IMR-90 (cell line): Measurements from ENCODE around the gene PLA2G1B. TPM values are rescaled to one million over a fixed set of nuclear protein-coding genes. Genes with fewer than 3 reads are reported as not detected.

Experiments used
- ATAC-seq: fragments of 200-7000 bp; cut with Tn5 transposase; 2 replicates; pipeline ENCODE4 v1.9.1; 2020; ENCODE audit warnings: low read depth, mild to moderate bottlenecking, moderate library complexity
- BruUV-seq: library from RNA; stranded (reverse); fragments of 400-500 nt; replicated peaks from 2 replicates; lab custom pipeline; 2021; lab: Mats Ljungman, UMichigan
- CTCF ChIA-PET: fragments of 300-600 bp; formaldehyde crosslinking; extraction: SDS; loops from one replicate; lab custom pipeline; 2021; ENCODE audit warnings: antibody characterized with exemption; lab: Yijun Ruan, JAX
- POLR2A ChIA-PET: fragments of 300-600 bp; sonication (Branson Sonifier 250); formaldehyde crosslinking; loops from one replicate; lab custom pipeline; 2022; ENCODE audit warnings: antibody characterized with exemption; ENCODE audit not compliant: unreplicated experiment; lab: Charles Lee
- DNase-seq: peaks from one replicate; pipeline ENCODE4 v3.0.0; 2013
- H2AFZ ChIP-seq: replicated peaks from 2 replicates; pipeline ENCODE3; 2013; ENCODE audit warnings: low read length, mild to moderate bottlenecking; ENCODE audit not compliant: poor library complexity
- H2AK5ac ChIP-seq: 2 replicates; pipeline ENCODE4 v1.6.1; 2013; ENCODE audit warnings: low read depth, low read length, inconsistent platforms
- H2AK9ac ChIP-seq: replicated peaks from 2 replicates; pipeline ENCODE3; 2013; ENCODE audit warnings: mild to moderate bottlenecking, low read depth, low read length, moderate library complexity; ENCODE audit not compliant: poor library complexity
- H2BK120ac ChIP-seq: 2 replicates; pipeline ENCODE4 v1.6.1; 2013; ENCODE audit warnings: low read depth, low read length, inconsistent platforms
- H2BK15ac ChIP-seq: 3 replicates; pipeline ENCODE4 v1.6.1; 2013; ENCODE audit warnings: low read depth, low read length, inconsistent platforms
- H2BK20ac ChIP-seq: 2 replicates; pipeline ENCODE4 v1.6.1; 2013; ENCODE audit warnings: low read depth, mild to moderate bottlenecking, inconsistent platforms, low read length, moderate library complexity
- H2BK5ac ChIP-seq: 2 replicates; pipeline ENCODE4 v1.6.1; 2013; ENCODE audit warnings: mild to moderate bottlenecking, low read depth, low read length, inconsistent platforms; ENCODE audit not compliant: poor library complexity, severe bottlenecking
- H3K14ac ChIP-seq: replicated peaks from 2 replicates; pipeline ENCODE4 v1.6.1; 2013; ENCODE audit warnings: low read depth, low read length, inconsistent platforms
- H3K18ac ChIP-seq: 2 replicates; pipeline ENCODE4 v1.6.1; 2013; ENCODE audit warnings: low read depth, low read length, control low read depth
- H3K23ac ChIP-seq: 2 replicates; pipeline ENCODE4 v1.6.1; 2013; ENCODE audit warnings: low read depth, low read length, inconsistent platforms
- H3K27ac ChIP-seq: 2 replicates; pipeline ENCODE4 v1.5.1; 2013; ENCODE audit warnings: mild to moderate bottlenecking, control low read depth, low read length; ENCODE audit not compliant: insufficient read depth
- H3K27me3 ChIP-seq: 2 replicates; pipeline ENCODE4 v1.6.1; 2013; ENCODE audit warnings: low read length; ENCODE audit not compliant: control insufficient read depth, insufficient read depth
- H3K36me3 ChIP-seq: 2 replicates; pipeline ENCODE4 v1.6.1; 2013; ENCODE audit warnings: low read length, mixed read lengths; ENCODE audit not compliant: control insufficient read depth, insufficient read depth
- H3K4ac ChIP-seq: 2 replicates; pipeline ENCODE4 v1.6.1; 2013; ENCODE audit warnings: low read depth, low read length, inconsistent platforms
- H3K4me1 ChIP-seq: 2 replicates; pipeline ENCODE4 v1.6.1; 2013; ENCODE audit warnings: low read length, mixed read lengths; ENCODE audit not compliant: control insufficient read depth, insufficient read depth
- H3K4me2 ChIP-seq: 2 replicates; pipeline ENCODE4 v1.6.1; 2013; ENCODE audit warnings: low read depth, mild to moderate bottlenecking, control low read depth, low read length, moderate library complexity
- H3K4me3 ChIP-seq: 2 replicates; pipeline ENCODE4 v1.5.1; 2013; ENCODE audit warnings: low read depth, mild to moderate bottlenecking, control low read depth, low read length, moderate library complexity; ENCODE audit not compliant: insufficient read depth
- H3K56ac ChIP-seq: 2 replicates; pipeline ENCODE4 v1.6.1; 2013; ENCODE audit warnings: low read length, inconsistent platforms; ENCODE audit not compliant: insufficient read depth; ENCODE audit errors: extremely low read depth
- H3K79me1 ChIP-seq, 2 experiments: 2 replicates each; pipeline ENCODE4 v1.6.1; 2013; ENCODE audit warnings: low read length in 2 of 2, inconsistent platforms in 1 of 2, low read depth in 1 of 2
- H3K9ac ChIP-seq: 2 replicates; pipeline ENCODE4 v1.6.1; 2013; ENCODE audit warnings: low read depth, low read length, control low read depth
- H3K9me1 ChIP-seq: 2 replicates; pipeline ENCODE4 v1.6.1; 2013; ENCODE audit warnings: low read length, inconsistent platforms; ENCODE audit not compliant: insufficient read depth
- H3K9me3 ChIP-seq: 2 replicates; pipeline ENCODE4 v1.6.1; 2013; ENCODE audit warnings: low read length; ENCODE audit not compliant: control insufficient read depth, insufficient read depth
- H4K20me1 ChIP-seq: 2 replicates; pipeline ENCODE4 v1.6.1; 2013; ENCODE audit warnings: low read length, inconsistent platforms; ENCODE audit not compliant: insufficient read depth
- H4K5ac ChIP-seq: 2 replicates; pipeline ENCODE4 v1.6.1; 2013; ENCODE audit warnings: mild to moderate bottlenecking, low read depth, low read length, control low read depth
- H4K8ac ChIP-seq, 2 experiments: 2 replicates each; pipeline ENCODE4 v1.6.1; 2013; ENCODE audit warnings: low read depth in 2 of 2, low read length in 2 of 2, control low read depth in 1 of 2, inconsistent platforms in 1 of 2
- H4K91ac ChIP-seq: 2 replicates; pipeline ENCODE4 v1.6.1; 2013; ENCODE audit warnings: low read depth, low read length, inconsistent platforms; ENCODE audit not compliant: insufficient read depth
- BHLHE40 ChIP-seq: fragments of 150-350 bp; IDR thresholded peaks from 2 replicates; pipeline ENCODE4 v1.6.1; 2016; ENCODE audit warnings: mild to moderate bottlenecking, low read depth, low read length
- CEBPB ChIP-seq: IDR thresholded peaks from 2 replicates; pipeline ENCODE4 v1.6.1; 2012; ENCODE audit warnings: low read depth, low read length, improper control_type of control experiment
- CHD1 ChIP-seq: IDR thresholded peaks from 2 replicates; pipeline ENCODE4 v1.6.1; 2012; ENCODE audit warnings: low read depth, low read length, improper control_type of control experiment
- FOS ChIP-seq: fragments of 150-350 bp; IDR thresholded peaks from 2 replicates; pipeline ENCODE4 v1.6.1; 2016; ENCODE audit warnings: low read depth, low read length
- MAFK ChIP-seq: IDR thresholded peaks from 2 replicates; pipeline ENCODE4 v1.6.1; 2012; ENCODE audit warnings: low read depth, low read length, improper control_type of control experiment
- MAZ ChIP-seq: IDR thresholded peaks from 2 replicates; pipeline ENCODE4 v1.6.1; 2012; ENCODE audit warnings: low read depth, mild to moderate bottlenecking, low read length, improper control_type of control experiment, moderate library complexity, borderline replicate concordance
- MXI1 ChIP-seq: IDR thresholded peaks from 2 replicates; pipeline ENCODE4 v1.6.1; 2012; ENCODE audit warnings: low read depth, mild to moderate bottlenecking, low read length, moderate library complexity, borderline replicate concordance
- NFE2L2 ChIP-seq: fragments of 150-350 bp; IDR thresholded peaks from 2 replicates; pipeline ENCODE4 v1.6.1; 2016; ENCODE audit warnings: low read depth, mild to moderate bottlenecking, low read length
- POLR2A ChIP-seq: IDR thresholded peaks from 2 replicates; pipeline ENCODE4 v1.6.1; 2012; ENCODE audit warnings: mild to moderate bottlenecking, low read depth, low read length
- RAD21 ChIP-seq: IDR thresholded peaks from 2 replicates; pipeline ENCODE4 v1.6.1; 2012; ENCODE audit warnings: low read length, improper control_type of control experiment
- RCOR1 ChIP-seq: IDR thresholded peaks from 2 replicates; pipeline ENCODE4 v1.6.1; 2012; ENCODE audit warnings: mild to moderate bottlenecking, low read length, improper control_type of control experiment; ENCODE audit not compliant: insufficient replicate concordance
- RFX5 ChIP-seq: IDR thresholded peaks from 2 replicates; pipeline ENCODE4 v1.8.0; 2012; ENCODE audit warnings: low read depth, mild to moderate bottlenecking, low read length, moderate library complexity
- SMC3 ChIP-seq: fragments of 150-350 bp; IDR thresholded peaks from 2 replicates; pipeline ENCODE4 v1.6.1; 2016; ENCODE audit warnings: low read depth, mild to moderate bottlenecking, antibody characterized with exemption, low read length, moderate library complexity
- WGBS, 2 experiments: methylation state at CpG; one replicate each; pipeline versions ENCODE4 v1.1.5 to v1.1.7; 2013; ENCODE audit warnings: missing lambda C conversion rate in 2 of 2; ENCODE audit not compliant: insufficient read length in 1 of 2; ENCODE audit errors: extremely low coverage in 2 of 2; 5-methylcytosine and 5-hydroxymethylcytosine counted together
- dilution Hi-C: fragments of 300-500 bp; cut with HindIII; formaldehyde crosslinking; loops from one replicate; pipeline ENCODE4 v1.14.3; 2018; ENCODE audit warnings: low sequenced_read_pairs; ENCODE audit not compliant: unreplicated experiment
- in situ Hi-C: fragments of 300-500 bp; cut with MboI; formaldehyde crosslinking; loops from 3 replicates; pipeline ENCODE4 v1.14.3; 2019; ENCODE audit warnings: low sequenced_read_pairs, inconsistent platforms, mixed read lengths
- intact Hi-C: fragments of 100-400 bp; cut with micrococcal nuclease; formaldehyde crosslinking; loops from 2 replicates; pipeline ENCODE4 v1.10.0; 2022
- polyA plus RNA-seq, 3 experiments: library from polyadenylated mRNA; depleted of rRNA; stranded (reverse); fragments of >200 nt; gene quantifications; 2 replicates each; pipeline ENCODE4 v1.2.3, GENCODE V29; 2012; ENCODE audit warnings: low replicate concordance in 1 of 3
- total RNA-seq: library from RNA; depleted of rRNA; stranded (reverse); fragments of >200 nt; gene quantifications from 2 replicates; pipeline ENCODE4 v1.2.3, GENCODE V29; 2012
- TF ChIP-seq, protein P1 (sequence below): fragments of 150-350 bp; IDR thresholded peaks from 2 replicates; pipeline ENCODE4 v1.6.1; 2017; ENCODE audit warnings: mild to moderate bottlenecking, antibody characterized with exemption, low read length, low read depth
- TF ChIP-seq, protein P2 (sequence below): conservative IDR thresholded peaks from 2 replicates; pipeline ENCODE4 v1.5.1; 2012; ENCODE audit warnings: mild to moderate bottlenecking, low read depth, low read length, improper control_type of control experiment
- TF ChIP-seq, protein P3 (sequence below): fragments of 150-350 bp; IDR thresholded peaks from 2 replicates; pipeline ENCODE4 v1.6.1; 2016; ENCODE audit warnings: low read depth, mild to moderate bottlenecking, low read length, moderate library complexity, borderline replicate concordance

The PLA2G1B gene
- total and polyA plus RNA-seq, 2 of the 4 experiments (the other 2 are of a cell fraction) = not detected

DNA sequence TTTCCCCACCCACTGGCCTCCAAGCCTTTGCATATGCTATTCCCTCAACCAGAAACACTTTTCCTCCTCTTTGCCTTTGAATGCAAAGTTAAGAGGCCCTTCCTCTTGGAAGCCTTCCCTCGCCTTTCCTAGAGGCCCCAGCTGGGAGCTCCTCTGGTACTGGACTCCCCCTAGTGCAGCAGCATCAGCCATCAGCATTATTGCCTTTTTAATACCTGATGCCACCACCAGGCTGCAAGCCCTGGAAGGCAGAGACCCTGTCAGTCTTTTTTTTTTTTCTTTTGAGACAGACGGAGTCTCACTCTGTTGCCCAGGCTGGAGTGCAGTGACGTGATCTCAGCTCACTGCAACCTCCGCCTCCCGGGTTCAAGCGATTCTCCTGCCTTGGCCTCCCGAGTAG, 19.1 kb upstream of the PLA2G1B start:
- Histone ChIP-seq H4K8ac (no peak overlapping the region), H3K36me3 (no peaks in the 10 kb centered on the region), H3K4ac (no peak overlapping the region), H3K9me3 (no peaks in the 10 kb centered on the region), H3K9me1 (no peaks in the 10 kb centered on the region), H3K4me3 (no peak overlapping the region), H3K27me3 (peaks cover 37% of the 10 kb centered on the region), H3K9ac (no peak overlapping the region), H2AFZ (no peak overlapping the region), H3K14ac (no peak overlapping the region), H2AK9ac (no peak overlapping the region), H2BK120ac (no peak overlapping the region), H3K79me1 (no peaks in the 10 kb centered on the region), H3K27ac (no peak overlapping the region), H3K23ac (no peak overlapping the region), H3K4me2 (no peak overlapping the region), H2BK20ac (no peak overlapping the region), H4K5ac (no peak overlapping the region), H2BK5ac (no peak overlapping the region), H3K18ac (no peak overlapping the region), H3K56ac (no peak overlapping the region), H3K4me1 (no peaks in the 10 kb centered on the region), H2BK15ac (no peak overlapping the region), H4K91ac (no peak overlapping the region), H2AK5ac (no peak overlapping the region), H4K20me1 (no peaks in the 10 kb centered on the region)
- TF ChIP-seq RFX5 = no peak
- TF ChIP-seq, protein P1, sequence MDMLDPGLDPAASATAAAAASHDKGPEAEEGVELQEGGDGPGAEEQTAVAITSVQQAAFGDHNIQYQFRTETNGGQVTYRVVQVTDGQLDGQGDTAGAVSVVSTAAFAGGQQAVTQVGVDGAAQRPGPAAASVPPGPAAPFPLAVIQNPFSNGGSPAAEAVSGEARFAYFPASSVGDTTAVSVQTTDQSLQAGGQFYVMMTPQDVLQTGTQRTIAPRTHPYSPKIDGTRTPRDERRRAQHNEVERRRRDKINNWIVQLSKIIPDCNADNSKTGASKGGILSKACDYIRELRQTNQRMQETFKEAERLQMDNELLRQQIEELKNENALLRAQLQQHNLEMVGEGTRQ = no peak
- no peak for TF ChIP-seq RAD21
- no peak for TF ChIP-seq BHLHE40
- TF ChIP-seq, protein P2, sequence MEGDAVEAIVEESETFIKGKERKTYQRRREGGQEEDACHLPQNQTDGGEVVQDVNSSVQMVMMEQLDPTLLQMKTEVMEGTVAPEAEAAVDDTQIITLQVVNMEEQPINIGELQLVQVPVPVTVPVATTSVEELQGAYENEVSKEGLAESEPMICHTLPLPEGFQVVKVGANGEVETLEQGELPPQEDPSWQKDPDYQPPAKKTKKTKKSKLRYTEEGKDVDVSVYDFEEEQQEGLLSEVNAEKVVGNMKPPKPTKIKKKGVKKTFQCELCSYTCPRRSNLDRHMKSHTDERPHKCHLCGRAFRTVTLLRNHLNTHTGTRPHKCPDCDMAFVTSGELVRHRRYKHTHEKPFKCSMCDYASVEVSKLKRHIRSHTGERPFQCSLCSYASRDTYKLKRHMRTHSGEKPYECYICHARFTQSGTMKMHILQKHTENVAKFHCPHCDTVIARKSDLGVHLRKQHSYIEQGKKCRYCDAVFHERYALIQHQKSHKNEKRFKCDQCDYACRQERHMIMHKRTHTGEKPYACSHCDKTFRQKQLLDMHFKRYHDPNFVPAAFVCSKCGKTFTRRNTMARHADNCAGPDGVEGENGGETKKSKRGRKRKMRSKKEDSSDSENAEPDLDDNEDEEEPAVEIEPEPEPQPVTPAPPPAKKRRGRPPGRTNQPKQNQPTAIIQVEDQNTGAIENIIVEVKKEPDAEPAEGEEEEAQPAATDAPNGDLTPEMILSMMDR = no peak
- no peak for TF ChIP-seq SMC3
- TF ChIP-seq CHD1 = no peak
- TF ChIP-seq, protein P3, sequence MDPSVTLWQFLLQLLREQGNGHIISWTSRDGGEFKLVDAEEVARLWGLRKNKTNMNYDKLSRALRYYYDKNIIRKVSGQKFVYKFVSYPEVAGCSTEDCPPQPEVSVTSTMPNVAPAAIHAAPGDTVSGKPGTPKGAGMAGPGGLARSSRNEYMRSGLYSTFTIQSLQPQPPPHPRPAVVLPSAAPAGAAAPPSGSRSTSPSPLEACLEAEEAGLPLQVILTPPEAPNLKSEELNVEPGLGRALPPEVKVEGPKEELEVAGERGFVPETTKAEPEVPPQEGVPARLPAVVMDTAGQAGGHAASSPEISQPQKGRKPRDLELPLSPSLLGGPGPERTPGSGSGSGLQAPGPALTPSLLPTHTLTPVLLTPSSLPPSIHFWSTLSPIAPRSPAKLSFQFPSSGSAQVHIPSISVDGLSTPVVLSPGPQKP = no peak
- TF ChIP-seq MXI1 = no peak
- no peak for TF ChIP-seq RCOR1
- no peak for TF ChIP-seq POLR2A
- TF ChIP-seq CEBPB = no peak
- no peak for TF ChIP-seq MAZ
- no peak for TF ChIP-seq MAFK
- no peak for TF ChIP-seq FOS
- no peak for TF ChIP-seq NFE2L2
- intact Hi-C loops (no loop called here), in situ Hi-C loops (loop anchor here (25.0 kb wide), 1 partner anchor 91 kb away; the partner anchor contains the start of genes COX6A1, GATC and TRIAP1), dilution Hi-C loops (no loop called here)
- ATAC-seq (no peak), DNase-seq (no peak)
- 89% methylated on average over 2 of the region's 7 CpGs; no CpG with 5 or more reads in 1 of the 2 experiments for WGBS, 2 experiments
- BruUV-seq = no TSS peak
- ChIA-PET CTCF (no interaction called here), POLR2A (no interaction called here)
